OCI-M2 (cell line): ENCODE results near the gene ACAD10.
"Not testable (repeated sequence)": the region's sequence is repeated elsewhere in the genome, so short reads cannot be mapped to it uniquely, and the experiment has no call there.

Source experiments
- DNase-seq: peaks from one replicate; lab custom pipeline; 2025; ENCODE audit not compliant: unreplicated experiment; lab: John Stamatoyannopoulos, UW

The ACAD10 gene

GRCh38 chr12:111748867-111749266, 63.0 kb downstream of the ACAD10 start:
- DNase-seq, result no peak

GRCh38 chr12:111749391-111749790, 63.5 kb downstream of the ACAD10 start:
- no peak for DNase-seq

- no peak for DNase-seq
Observed at GRCh38 chr12:111753144-111753881, 67.5 kb downstream of the ACAD10 start.

- DNase-seq, result no peak
Observed at GRCh38 chr12:111754671-111755070, 68.8 kb downstream of the ACAD10 start.

GRCh38 chr12:111756196-111756595, 70.3 kb downstream of the ACAD10 start:
- no peak for DNase-seq

GRCh38 chr12:111756681-111757080, 70.8 kb downstream of the ACAD10 start:
- DNase-seq, result no peak

GRCh38 chr12:111757361-111758119, 71.7 kb downstream of the ACAD10 start:
- no peak for DNase-seq

GRCh38 chr12:111758120-111758561, 72.3 kb downstream of the ACAD10 start:
- no peak for DNase-seq

- no peak for DNase-seq
Observed at GRCh38 chr12:111759271-111759670, 73.4 kb downstream of the ACAD10 start.

- DNase-seq, result no peak
Observed at GRCh38 chr12:111759991-111760390, 74.1 kb downstream of the ACAD10 start.

GRCh38 chr12:111761099-111761498, 75.2 kb downstream of the ACAD10 start:
- DNase-seq, result no peak

GRCh38 chr12:111761706-111762105, 75.9 kb downstream of the ACAD10 start:
- no peak for DNase-seq

GRCh38 chr12:111763552-111763951, 77.7 kb downstream of the ACAD10 start:
- not testable (repeated sequence) for DNase-seq

- no peak for DNase-seq
Observed at GRCh38 chr12:111764120-111764821, 78.4 kb downstream of the ACAD10 start.

- DNase-seq, result no peak
Observed at GRCh38 chr12:111766608-111767361, 80.9 kb downstream of the ACAD10 start, which contains the start of gene ALDH2. Gene ALDH2, plus strand, starts transcription at chr12:111766933. Its CDS starts 50 bp downstream, at chr12:111766983.

GRCh38 chr12:111767362-111768158, 81.7 kb downstream of the ACAD10 start:
- DNase-seq, result no peak

- no peak for DNase-seq
Observed at GRCh38 chr12:111768159-111768895, 82.5 kb downstream of the ACAD10 start.

GRCh38 chr12:111769599-111769998, 83.7 kb downstream of the ACAD10 start:
- DNase-seq, result no peak

GRCh38 chr12:111773801-111774551, 88.1 kb downstream of the ACAD10 start:
- no peak for DNase-seq
